Tibial nerve (tissue), 4 donors: ENCODE data around the gene OSBPL6.
"Not testable (repeated sequence)": the region's sequence is repeated elsewhere in the genome, so short reads cannot be mapped to it uniquely, and the experiment has no call there.

Experiments used
- EP300 ChIP-seq, 2 donors: sonication (generic); formaldehyde crosslinking; IDR thresholded peaks; one replicate each; pipeline ENCODE4 v1.6.1; 2017; ENCODE audit warnings: antibody characterized with exemption in 2 of 2, mild to moderate bottlenecking in 1 of 2
- POLR2A ChIP-seq, 2 donors: fragments of 450-650 bp; IDR thresholded peaks; one replicate each; pipeline ENCODE4 v1.6.1; 2017; ENCODE audit warnings: antibody characterized with exemption in 2 of 2, mild to moderate bottlenecking in 2 of 2, moderate library complexity in 2 of 2
- TF ChIP-seq, protein P1 (sequence below), 5 experiments: fragments of 200-600 bp in 3 of 5; fragments of 450-650 bp in 2 of 5; sonication (generic) in 3 of 5; IDR thresholded peaks; one replicate each; pipeline ENCODE4 v1.5.1; 2016 to 2019; ENCODE audit warnings: antibody characterized with exemption in 5 of 5, mild to moderate bottlenecking in 3 of 5, moderate library complexity in 2 of 5

DNA sequence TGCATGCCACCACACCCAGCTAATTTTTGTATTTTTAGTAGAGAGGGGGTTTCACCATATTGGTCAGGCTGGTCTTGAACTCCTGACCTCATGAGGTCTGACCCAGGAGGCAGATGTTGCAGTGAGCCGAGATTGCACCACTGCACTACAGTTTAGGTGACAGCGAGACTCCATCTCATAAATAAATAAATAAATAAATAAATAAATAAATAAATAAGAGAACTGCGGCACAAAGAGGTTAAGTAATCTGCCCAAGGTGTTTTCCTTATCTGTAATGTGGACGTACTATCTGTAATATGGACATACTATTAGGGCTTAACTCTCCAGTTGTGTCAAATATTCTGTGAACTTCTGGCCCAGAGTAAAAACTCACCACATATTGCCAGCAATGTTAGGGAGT, 4.1 kb downstream of the OSBPL6 start:
- not testable (repeated sequence) for TF ChIP-seq POLR2A, EP300 (IDR thresholded peaks at IDR 0.05)
- TF ChIP-seq, protein P1, sequence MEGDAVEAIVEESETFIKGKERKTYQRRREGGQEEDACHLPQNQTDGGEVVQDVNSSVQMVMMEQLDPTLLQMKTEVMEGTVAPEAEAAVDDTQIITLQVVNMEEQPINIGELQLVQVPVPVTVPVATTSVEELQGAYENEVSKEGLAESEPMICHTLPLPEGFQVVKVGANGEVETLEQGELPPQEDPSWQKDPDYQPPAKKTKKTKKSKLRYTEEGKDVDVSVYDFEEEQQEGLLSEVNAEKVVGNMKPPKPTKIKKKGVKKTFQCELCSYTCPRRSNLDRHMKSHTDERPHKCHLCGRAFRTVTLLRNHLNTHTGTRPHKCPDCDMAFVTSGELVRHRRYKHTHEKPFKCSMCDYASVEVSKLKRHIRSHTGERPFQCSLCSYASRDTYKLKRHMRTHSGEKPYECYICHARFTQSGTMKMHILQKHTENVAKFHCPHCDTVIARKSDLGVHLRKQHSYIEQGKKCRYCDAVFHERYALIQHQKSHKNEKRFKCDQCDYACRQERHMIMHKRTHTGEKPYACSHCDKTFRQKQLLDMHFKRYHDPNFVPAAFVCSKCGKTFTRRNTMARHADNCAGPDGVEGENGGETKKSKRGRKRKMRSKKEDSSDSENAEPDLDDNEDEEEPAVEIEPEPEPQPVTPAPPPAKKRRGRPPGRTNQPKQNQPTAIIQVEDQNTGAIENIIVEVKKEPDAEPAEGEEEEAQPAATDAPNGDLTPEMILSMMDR (IDR thresholded peaks at IDR 0.05): not testable (repeated sequence)
